ENCODE data around the gene ATP7A.
A peak's percentile ranks its signal among the peaks of the same experiment; 100 is the strongest.

Gene ATP7A

GRCh38 chrX:77977518-77977917 is 67.0 kb downstream of the ATP7A start:
- TF ChIP-seq CTCF (IDR thresholded peaks at IDR 0.05; ENCODE audit: low read length, missing control alignments): no peak
- no peak overlapping the region for H3K4me3 ChIP-seq (replicated peaks; ENCODE audit: low read depth, low read length)
- no peak for DNase-seq (ENCODE audit: low read depth)

DNA sequence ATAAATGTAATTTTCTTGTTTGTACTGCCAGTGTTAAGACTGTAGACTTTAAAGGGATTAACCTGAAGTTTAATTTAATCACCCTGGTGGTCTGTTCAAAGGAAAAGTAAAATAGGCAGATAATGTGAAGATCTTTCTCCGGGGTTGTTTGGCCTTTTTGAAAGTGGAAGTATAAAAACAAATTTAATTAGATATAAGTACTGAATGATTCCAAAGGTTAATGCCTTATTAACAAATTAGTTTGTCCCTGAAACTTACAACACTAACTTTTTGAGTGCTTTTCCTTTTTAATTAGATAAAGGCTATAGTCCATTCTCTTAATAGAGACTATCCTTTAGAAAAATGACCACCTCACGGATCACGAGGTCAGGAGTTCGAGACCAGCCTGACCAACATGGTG is 69.4 kb downstream of the ATP7A start:
- TF ChIP-seq CTCF (IDR thresholded peaks at IDR 0.05; ENCODE audit: low read length, missing control alignments): no peak
- H3K4me3 ChIP-seq (replicated peaks; ENCODE audit: low read depth, low read length): no peak overlapping the region
- no peak for DNase-seq (ENCODE audit: low read depth)

DNA sequence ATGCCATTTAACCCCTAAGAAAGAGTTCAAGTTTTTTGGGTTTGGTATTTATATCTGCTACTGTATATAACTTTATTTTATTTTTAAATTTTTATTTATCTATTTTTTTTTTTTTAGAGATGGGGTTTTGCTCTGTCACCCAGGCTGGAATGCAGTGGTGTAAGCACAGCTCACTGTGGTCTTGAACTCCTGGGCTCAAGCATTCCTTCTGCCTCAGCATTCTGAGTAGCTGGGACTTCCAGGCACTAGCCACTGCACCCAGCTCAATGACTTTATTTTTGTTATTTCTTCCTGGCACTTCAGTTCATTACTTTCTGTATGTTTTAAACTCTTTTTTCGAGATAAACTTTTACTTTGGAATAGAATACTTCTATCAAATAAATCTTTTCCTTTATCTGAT is 101.4 kb downstream of the ATP7A start:
- TF ChIP-seq CTCF (IDR thresholded peaks at IDR 0.05; ENCODE audit: low read length, missing control alignments): no peak
- no peak overlapping the region for H3K4me3 ChIP-seq (replicated peaks; ENCODE audit: low read depth, low read length)
- no peak for DNase-seq (ENCODE audit: low read depth)

- DNase-seq (ENCODE audit: low read depth): no peak
- H3K4me3 ChIP-seq (replicated peaks; ENCODE audit: low read depth, low read length): no peak overlapping the region
- TF ChIP-seq CTCF (IDR thresholded peaks at IDR 0.05; ENCODE audit: low read length, missing control alignments): no peak
Measured at GRCh38 chrX:78019586-78020483, 109.3 kb downstream of the ATP7A start.

DNA sequence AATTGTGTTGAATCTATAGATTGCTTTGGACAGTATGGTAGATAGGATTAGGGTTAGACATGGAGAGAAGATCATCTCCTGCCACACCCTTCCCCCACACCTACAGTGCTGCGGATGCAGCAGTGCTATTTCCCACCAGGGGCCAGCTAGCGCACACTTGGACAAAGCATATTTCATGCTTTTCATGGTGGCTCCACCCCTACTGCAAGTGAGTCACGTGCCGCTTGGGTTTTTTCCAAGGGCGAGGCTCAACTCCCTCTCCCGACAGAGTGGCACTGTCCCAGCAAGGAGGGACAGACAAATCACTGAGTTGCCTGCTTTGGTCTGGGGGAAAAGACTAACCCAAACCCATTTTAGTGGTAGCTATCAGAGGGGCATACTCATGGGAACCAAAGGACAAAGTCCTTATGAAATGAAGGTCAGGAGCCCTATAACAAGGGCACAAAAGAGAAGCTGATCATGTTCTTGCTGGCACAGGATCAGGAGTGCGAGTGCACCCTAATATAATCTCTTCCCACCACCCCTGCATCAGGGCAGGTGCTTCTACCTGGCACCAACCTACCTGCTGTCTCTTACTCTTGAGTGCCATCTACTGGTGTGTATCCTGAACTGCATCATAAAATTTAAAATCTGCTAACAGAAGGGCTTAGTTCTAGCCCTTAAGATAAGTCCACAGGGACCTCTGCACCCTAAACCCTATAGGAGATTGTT is 114.0 kb downstream of the ATP7A start:
- no peak overlapping the region for H3K4me3 ChIP-seq (replicated peaks; ENCODE audit: low read depth, low read length)
- TF ChIP-seq CTCF (IDR thresholded peaks at IDR 0.05; ENCODE audit: low read length, missing control alignments): peak; percentile 55
- DNase-seq (ENCODE audit: low read depth): peak; percentile 10

DNA sequence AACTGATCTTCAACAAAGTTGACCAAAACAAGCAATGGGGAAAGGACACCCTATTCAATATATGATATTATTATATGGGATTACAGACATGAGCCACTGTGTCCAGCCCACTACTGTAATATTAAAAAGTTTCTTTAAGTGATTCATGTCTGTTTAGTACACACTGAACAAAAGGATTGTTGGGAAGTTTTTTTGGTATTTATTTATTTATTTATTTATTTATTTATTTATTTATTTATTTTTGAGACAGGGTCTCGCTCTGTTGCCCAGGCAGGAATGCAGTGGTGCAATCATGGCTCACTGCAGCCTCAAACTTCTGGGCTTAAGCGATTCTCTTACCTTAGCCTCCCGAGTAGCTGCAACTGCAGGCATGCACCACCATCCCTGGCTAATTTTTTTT is 117.3 kb downstream of the ATP7A start:
- H3K4me3 ChIP-seq (replicated peaks; ENCODE audit: low read depth, low read length): no peak overlapping the region
- DNase-seq (ENCODE audit: low read depth): no peak
- no peak for TF ChIP-seq CTCF (IDR thresholded peaks at IDR 0.05; ENCODE audit: low read length, missing control alignments)

Measured in fibroblast of pulmonary artery (primary cell).